ENCODE measurements around the gene ACD. TPM values are rescaled to one million over a fixed set of nuclear protein-coding genes. Genes with fewer than 3 reads are reported as not detected.
A peak's percentile ranks its signal among the peaks of the same experiment; 100 is the strongest.

ACD gene
- total and polyA plus RNA-seq, 2 of the 4 experiments (the other 2 are of a cell fraction): 15.6 to 31.1 TPM

DNA sequence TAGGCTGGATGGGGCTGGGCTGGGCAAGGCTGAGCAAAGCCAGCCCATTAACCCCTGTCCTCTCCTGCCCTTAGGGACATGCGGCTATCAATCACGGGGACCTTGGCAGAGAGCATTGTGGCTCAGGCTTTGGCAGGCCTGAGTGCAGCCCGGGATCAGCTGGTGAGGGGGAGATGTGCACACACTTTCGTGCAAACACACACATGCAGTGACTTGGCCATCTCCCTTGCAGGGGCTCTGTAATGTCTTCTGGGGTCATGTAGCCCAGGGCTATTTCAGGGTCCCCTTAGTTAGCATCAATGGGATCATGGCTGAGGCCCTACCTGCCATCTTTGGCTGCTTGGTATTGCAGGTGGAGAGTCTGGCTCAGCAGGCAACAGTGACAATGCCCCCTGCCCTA, 8.2 kb downstream of the ACD start:
- Histone ChIP-seq H2BK20ac (ENCODE audit: low read depth, low read length) (no peak overlapping the region), H2AK9ac (replicated peaks; ENCODE audit: low read depth, low read length, poor library complexity) (no peak overlapping the region), H3K9me3 (ENCODE audit: control insufficient read depth, insufficient read depth, low read length) (no peaks in the 10 kb centered on the region), H3K23ac (ENCODE audit: low read depth, low read length) (no peak overlapping the region), H2BK5ac (ENCODE audit: low read depth, low read length, poor library complexity, severe bottlenecking) (no peak overlapping the region), H4K5ac (ENCODE audit: low read depth, low read length) (no peak overlapping the region), H3K14ac (replicated peaks; ENCODE audit: low read depth, low read length) (no peak overlapping the region), H3K4ac (ENCODE audit: low read depth, low read length) (no peak overlapping the region), H4K20me1 (ENCODE audit: insufficient read depth, low read length) (peaks cover 9% of the 10 kb centered on the region), H2AK5ac (ENCODE audit: low read depth, low read length) (no peak overlapping the region), H3K9ac (ENCODE audit: low read depth, low read length) (no peak overlapping the region), H3K36me3 (ENCODE audit: control insufficient read depth, insufficient read depth, low read length) (no peaks in the 10 kb centered on the region), H3K4me3 (ENCODE audit: insufficient read depth, low read depth, low read length) (no peak overlapping the region), H3K4me1 (ENCODE audit: control insufficient read depth, insufficient read depth, low read length) (peaks cover 4% of the 10 kb centered on the region; the same call in 1 of the 2 replicates), H3K18ac (ENCODE audit: low read depth, low read length) (no peak overlapping the region), H2BK120ac (ENCODE audit: low read depth, low read length) (no peak overlapping the region), H2AFZ (replicated peaks; ENCODE audit: low read length, poor library complexity) (peak overlapping the region; percentile 19), H4K8ac (ENCODE audit: low read depth in 2 of 2, low read length in 2 of 2) (no peak overlapping the region), H3K56ac (ENCODE audit: extremely low read depth, insufficient read depth, low read length) (no peak overlapping the region), H2BK15ac (ENCODE audit: low read depth, low read length) (no peak overlapping the region), H4K91ac (ENCODE audit: insufficient read depth, low read depth, low read length) (no peak overlapping the region), H3K9me1 (ENCODE audit: insufficient read depth, low read length) (peaks cover 3% of the 10 kb centered on the region; the same call in 1 of the 2 replicates), H3K79me1 (ENCODE audit: low read depth in 1 of 2, low read length in 2 of 2) (no peaks in the 10 kb centered on the region), H3K27me3 (ENCODE audit: control insufficient read depth, insufficient read depth, low read length) (peaks cover 54% of the 10 kb centered on the region), H3K4me2 (ENCODE audit: low read depth, low read length) (no peak overlapping the region), H3K27ac (ENCODE audit: insufficient read depth, low read length) (no peak overlapping the region)
- TF ChIP-seq FOS (IDR thresholded peaks at IDR 0.05; ENCODE audit: low read depth, low read length) (no peak), BHLHE40 (IDR thresholded peaks at IDR 0.05; ENCODE audit: low read depth, low read length) (no peak), CEBPB (IDR thresholded peaks at IDR 0.05; ENCODE audit: low read depth, low read length) (no peak), NFE2L2 (IDR thresholded peaks at IDR 0.05; ENCODE audit: low read depth, low read length) (no peak), MAFK (IDR thresholded peaks at IDR 0.05; ENCODE audit: low read depth, low read length) (no peak), MXI1 (IDR thresholded peaks at IDR 0.05; ENCODE audit: borderline replicate concordance, low read depth, low read length) (no peak), RAD21 (IDR thresholded peaks at IDR 0.05; ENCODE audit: low read length) (no peak), RFX5 (IDR thresholded peaks at IDR 0.05; ENCODE audit: low read depth, low read length) (no peak), POLR2A (IDR thresholded peaks at IDR 0.05; ENCODE audit: low read depth, low read length) (no peak), RCOR1 (IDR thresholded peaks at IDR 0.05; ENCODE audit: insufficient replicate concordance, low read length) (no peak), MAZ (IDR thresholded peaks at IDR 0.05; ENCODE audit: borderline replicate concordance, low read depth, low read length) (no peak), CHD1 (IDR thresholded peaks at IDR 0.05; ENCODE audit: low read depth, low read length) (no peak), SMC3 (IDR thresholded peaks at IDR 0.05; ENCODE audit: low read depth, low read length) (no peak)
- TF ChIP-seq, protein P1, sequence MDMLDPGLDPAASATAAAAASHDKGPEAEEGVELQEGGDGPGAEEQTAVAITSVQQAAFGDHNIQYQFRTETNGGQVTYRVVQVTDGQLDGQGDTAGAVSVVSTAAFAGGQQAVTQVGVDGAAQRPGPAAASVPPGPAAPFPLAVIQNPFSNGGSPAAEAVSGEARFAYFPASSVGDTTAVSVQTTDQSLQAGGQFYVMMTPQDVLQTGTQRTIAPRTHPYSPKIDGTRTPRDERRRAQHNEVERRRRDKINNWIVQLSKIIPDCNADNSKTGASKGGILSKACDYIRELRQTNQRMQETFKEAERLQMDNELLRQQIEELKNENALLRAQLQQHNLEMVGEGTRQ (IDR thresholded peaks at IDR 0.05; ENCODE audit: low read depth, low read length): no peak
- TF ChIP-seq, protein P2, sequence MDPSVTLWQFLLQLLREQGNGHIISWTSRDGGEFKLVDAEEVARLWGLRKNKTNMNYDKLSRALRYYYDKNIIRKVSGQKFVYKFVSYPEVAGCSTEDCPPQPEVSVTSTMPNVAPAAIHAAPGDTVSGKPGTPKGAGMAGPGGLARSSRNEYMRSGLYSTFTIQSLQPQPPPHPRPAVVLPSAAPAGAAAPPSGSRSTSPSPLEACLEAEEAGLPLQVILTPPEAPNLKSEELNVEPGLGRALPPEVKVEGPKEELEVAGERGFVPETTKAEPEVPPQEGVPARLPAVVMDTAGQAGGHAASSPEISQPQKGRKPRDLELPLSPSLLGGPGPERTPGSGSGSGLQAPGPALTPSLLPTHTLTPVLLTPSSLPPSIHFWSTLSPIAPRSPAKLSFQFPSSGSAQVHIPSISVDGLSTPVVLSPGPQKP (IDR thresholded peaks at IDR 0.05; ENCODE audit: borderline replicate concordance, low read depth, low read length): no peak
- TF ChIP-seq, protein P3, sequence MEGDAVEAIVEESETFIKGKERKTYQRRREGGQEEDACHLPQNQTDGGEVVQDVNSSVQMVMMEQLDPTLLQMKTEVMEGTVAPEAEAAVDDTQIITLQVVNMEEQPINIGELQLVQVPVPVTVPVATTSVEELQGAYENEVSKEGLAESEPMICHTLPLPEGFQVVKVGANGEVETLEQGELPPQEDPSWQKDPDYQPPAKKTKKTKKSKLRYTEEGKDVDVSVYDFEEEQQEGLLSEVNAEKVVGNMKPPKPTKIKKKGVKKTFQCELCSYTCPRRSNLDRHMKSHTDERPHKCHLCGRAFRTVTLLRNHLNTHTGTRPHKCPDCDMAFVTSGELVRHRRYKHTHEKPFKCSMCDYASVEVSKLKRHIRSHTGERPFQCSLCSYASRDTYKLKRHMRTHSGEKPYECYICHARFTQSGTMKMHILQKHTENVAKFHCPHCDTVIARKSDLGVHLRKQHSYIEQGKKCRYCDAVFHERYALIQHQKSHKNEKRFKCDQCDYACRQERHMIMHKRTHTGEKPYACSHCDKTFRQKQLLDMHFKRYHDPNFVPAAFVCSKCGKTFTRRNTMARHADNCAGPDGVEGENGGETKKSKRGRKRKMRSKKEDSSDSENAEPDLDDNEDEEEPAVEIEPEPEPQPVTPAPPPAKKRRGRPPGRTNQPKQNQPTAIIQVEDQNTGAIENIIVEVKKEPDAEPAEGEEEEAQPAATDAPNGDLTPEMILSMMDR (conservative IDR thresholded peaks at IDR 0.05; ENCODE audit: low read depth, low read length): no peak
- DNase-seq: no peak
- ChIA-PET CTCF (interaction anchor here (1.4 kb wide), 1 partner anchor 131 kb away, joined by 5 read pairs; no protein-coding TSS in a partner anchor), POLR2A (ENCODE audit: unreplicated experiment) (no interaction called here)
- in situ Hi-C loops (cut with MboI; ENCODE audit: low sequenced_read_pairs): no loop called here
- no TSS peak for BruUV-seq (replicated peaks)
- no peak for ATAC-seq (ENCODE audit: low read depth)
- intact Hi-C loops (cut with micrococcal nuclease): no loop called here
- 100% methylated on average over 1 of the region's 4 CpGs; no CpG with 5 or more reads in 1 of the 2 experiments for WGBS, 2 experiments (ENCODE audit: extremely low coverage in 2 of 2, insufficient read length in 1 of 2)
- dilution Hi-C loops (cut with HindIII; ENCODE audit: low sequenced_read_pairs, unreplicated experiment): no loop called here

Measured in IMR-90 (cell line).